ENCODE measurements around the gene NAGS. TPM values are rescaled to one million over a fixed set of nuclear protein-coding genes. Genes with fewer than 3 reads are reported as not detected.

NAGS gene
- total RNA-seq, 1 experiment from 2014 or later = 3.7 TPM

- Histone ChIP-seq H3K79me2 (ENCODE audit: insufficient read depth, low read length) (no peaks in the 10 kb centered on the region), H2BK5ac (ENCODE audit: insufficient read length, low read length) (no peak overlapping the region), H2BK15ac (ENCODE audit: low read depth, low read length) (no peak overlapping the region; the same call in 1 of the 2 replicates), H2AK5ac (ENCODE audit: insufficient read length, low read length) (no peak overlapping the region), H3K9me3 (ENCODE audit: control insufficient read depth, low read depth, low read length) (no peaks in the 10 kb centered on the region), H4K91ac (ENCODE audit: insufficient read length, low read depth, low read length) (no peak overlapping the region), H3K27ac (ENCODE audit: insufficient read length, low read depth, low read length) (no peak overlapping the region), H3K18ac (ENCODE audit: insufficient read length, low read depth, low read length) (no peak overlapping the region), H3T11ph (ENCODE audit: low read length) (no peak overlapping the region), H2AFZ (ENCODE audit: low read length) (no peak overlapping the region), H3K4ac (ENCODE audit: low read depth, low read length) (no peak overlapping the region), H3K56ac (ENCODE audit: insufficient read length, low read depth, low read length) (no peak overlapping the region), H3K4me2 (ENCODE audit: insufficient read depth, insufficient read length, low read length) (no peak overlapping the region), H4K20me1 (ENCODE audit: control insufficient read depth, insufficient read depth, insufficient read length) (no peaks in the 10 kb centered on the region), H4K8ac (replicated peaks; ENCODE audit: insufficient read length, low read depth, low read length) (no peak overlapping the region), H4K5ac (ENCODE audit: insufficient read length, low read depth, low read length) (peak overlapping the region; percentile 42), H2BK12ac (ENCODE audit: insufficient read length, low read depth, low read length) (no peak overlapping the region), H3K27me3 (ENCODE audit: insufficient read depth, low read length) (peaks cover 2% of the 10 kb centered on the region; the same call in 1 of the 2 replicates), H3K9ac (ENCODE audit: extremely low read depth, insufficient read length, low read length) (no peak overlapping the region), H3K23me2 (ENCODE audit: insufficient read length, low read depth, low read length, poor library complexity, severe bottlenecking) (peaks cover 5% of the 10 kb centered on the region), H2BK120ac (ENCODE audit: low read depth, low read length, poor library complexity, severe bottlenecking) (no peak overlapping the region), H3K23ac (ENCODE audit: insufficient read length, low read depth, low read length) (no peak overlapping the region), H3K14ac (ENCODE audit: insufficient read depth, low read length) (0 out of 2 replicates have a peak overlapping the region, but pooled peaks have one; percentile 20), H3K4me1 (ENCODE audit: insufficient read depth, low read length) (no peaks in the 10 kb centered on the region; the same call in 1 of the 2 replicates), H2BK20ac (ENCODE audit: low read depth, low read length, poor library complexity, severe bottlenecking) (no peak overlapping the region), H3K79me1 (ENCODE audit: insufficient read depth, low read depth, low read length, poor library complexity, severe bottlenecking) (no peaks in the 10 kb centered on the region)
- H3K27me3 Mint-ChIP-seq (ENCODE audit: low read depth) = peaks cover 21% of the 10 kb centered on the region
- no peak for DNase-seq
- H3K4me3 Mint-ChIP-seq = no peak overlapping the region
- no peaks in the 10 kb centered on the region; a peak in 1 of 7 replicates for H3K36me3 Mint-ChIP-seq (ENCODE audit: insufficient read depth in 1 of 3, low read depth in 3 of 3)
- no peak for TF ChIP-seq CTCF (conservative IDR thresholded peaks at IDR 0.05)
- H3K27ac Mint-ChIP-seq = peak overlapping the region in 1 of 3 experiments; percentile 38; a peak in 1 of 7 replicates
- peaks cover 11 to 20% of the 10 kb centered on the region in 2 experiments for H3K4me1 Mint-ChIP-seq
- no CpG with 5 or more reads among the region's 12 CpGs for WGBS (ENCODE audit: extremely low coverage, insufficient read length, low lambda C conversion rate)
- no peaks in the 10 kb centered on the region for H3K9me3 Mint-ChIP-seq
These were observed 17.0 kb upstream of the NAGS start for GRCh38 chr17:43987131-43988021.
